Central memory CD8-positive, alpha-beta T cell (primary cell): ENCODE data around the gene PLIN4.

ENCODE experiments used
- ATAC-seq: fragments of 150-1000 bp; cut with Tn5 transposase; replicated peaks from 2 replicates; pipeline ENCODE4 v1.10.0; 2022; ENCODE audit warnings: mild to moderate bottlenecking, moderate FRiP score, moderate number of reproducible peaks; ENCODE audit not compliant: poor library complexity, severe bottlenecking; ENCODE audit errors: extremely low read depth
- DNase-seq, 2 donors: peaks; one replicate each; pipeline ENCODE4 v3.0.0; 2021; ENCODE audit warnings: low spot score in 2 of 2
- H3K27ac Mint-ChIP-seq: one replicate; pipeline ENCODE4 v1.8.0; 2022; ENCODE audit warnings: low read depth, mild to moderate bottlenecking, moderate library complexity, mixed read lengths
- H3K27me3 Mint-ChIP-seq: one replicate; pipeline ENCODE4 v1.8.0; 2022; ENCODE audit warnings: mixed read lengths
- H3K36me3 Mint-ChIP-seq: one replicate; pipeline ENCODE4 v1.8.0; 2022; ENCODE audit warnings: mild to moderate bottlenecking, moderate library complexity, mixed read lengths; ENCODE audit not compliant: insufficient read depth
- H3K4me1 Mint-ChIP-seq: one replicate; pipeline ENCODE4 v1.8.0; 2022; ENCODE audit warnings: mixed read lengths
- H3K4me3 Mint-ChIP-seq: one replicate; pipeline ENCODE4 v1.8.0; 2022; ENCODE audit warnings: mild to moderate bottlenecking, moderate library complexity, mixed read lengths
- H3K9me3 Mint-ChIP-seq: one replicate; pipeline ENCODE4 v1.8.0; 2022; ENCODE audit warnings: mixed read lengths

The PLIN4 gene

GRCh38 chr19:4474514-4475022, 43.7 kb downstream of the PLIN4 start:
- H3K27me3 Mint-ChIP-seq, result no peaks in the 10 kb centered on the region
- H3K4me3 Mint-ChIP-seq, result no peak overlapping the region
- ATAC-seq, result no peak
- DNase-seq, result no peak
- no peaks in the 10 kb centered on the region for H3K9me3 Mint-ChIP-seq
- H3K4me1 Mint-ChIP-seq, result peaks cover 24% of the 10 kb centered on the region
- H3K27ac Mint-ChIP-seq, result peak overlapping the region; percentile 77
- H3K36me3 Mint-ChIP-seq, result peaks cover 13% of the 10 kb centered on the region

DNA sequence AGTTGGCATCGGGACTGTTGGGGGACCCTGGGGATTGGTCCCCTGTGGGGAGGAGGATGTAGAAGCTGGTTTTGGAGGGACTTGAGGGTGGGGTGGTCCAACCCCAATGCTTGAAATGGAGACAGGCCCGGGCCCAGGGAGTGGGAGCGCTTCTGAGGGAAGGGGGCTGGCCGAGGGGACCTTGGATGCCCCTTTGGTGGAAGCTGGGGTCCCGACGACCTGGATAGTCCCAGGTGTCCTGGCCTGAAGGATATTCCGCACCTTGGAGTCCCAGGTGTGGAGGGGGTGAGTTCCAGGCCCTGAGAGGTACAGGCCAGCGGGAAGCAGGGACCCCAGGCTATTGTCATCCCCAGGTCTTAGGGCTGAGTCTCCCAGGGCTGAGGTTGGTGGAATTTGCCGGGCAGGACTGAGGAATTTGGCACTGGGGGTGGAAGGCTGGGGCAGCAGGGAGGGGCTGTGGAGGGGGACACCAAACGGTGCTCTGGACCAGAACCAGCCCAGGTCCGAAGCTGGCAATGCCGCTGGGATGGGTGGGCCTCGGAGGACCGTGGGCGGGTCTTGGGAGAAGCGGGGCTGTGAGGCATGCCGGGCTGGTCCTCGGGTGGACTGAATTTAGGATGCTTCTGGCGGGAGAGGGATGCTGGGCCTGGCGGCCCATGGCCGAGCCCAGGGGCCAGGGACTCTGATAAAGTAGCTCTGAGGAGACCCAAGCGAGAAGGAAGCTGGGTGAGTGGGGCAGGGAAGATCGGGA, 44.3 kb downstream of the PLIN4 start:
- no peak overlapping the region for H3K4me3 Mint-ChIP-seq
- peak overlapping the region; percentile 77 for H3K27ac Mint-ChIP-seq
- peaks cover 24% of the 10 kb centered on the region for H3K4me1 Mint-ChIP-seq
- peaks cover 13% of the 10 kb centered on the region for H3K36me3 Mint-ChIP-seq
- H3K27me3 Mint-ChIP-seq, result no peaks in the 10 kb centered on the region
- ATAC-seq (no peak), DNase-seq (no peak)
- no peaks in the 10 kb centered on the region for H3K9me3 Mint-ChIP-seq

GRCh38 chr19:4473011-4473762, 45.1 kb downstream of the PLIN4 start:
- H3K27ac Mint-ChIP-seq, result peak overlapping the region; percentile 77
- H3K27me3 Mint-ChIP-seq, result no peaks in the 10 kb centered on the region
- H3K4me1 Mint-ChIP-seq, result peaks cover 24% of the 10 kb centered on the region
- no peaks in the 10 kb centered on the region for H3K9me3 Mint-ChIP-seq
- peaks cover 7% of the 10 kb centered on the region for H3K36me3 Mint-ChIP-seq
- ATAC-seq (no peak), DNase-seq (no peak)
- H3K4me3 Mint-ChIP-seq, result no peak overlapping the region

DNA sequence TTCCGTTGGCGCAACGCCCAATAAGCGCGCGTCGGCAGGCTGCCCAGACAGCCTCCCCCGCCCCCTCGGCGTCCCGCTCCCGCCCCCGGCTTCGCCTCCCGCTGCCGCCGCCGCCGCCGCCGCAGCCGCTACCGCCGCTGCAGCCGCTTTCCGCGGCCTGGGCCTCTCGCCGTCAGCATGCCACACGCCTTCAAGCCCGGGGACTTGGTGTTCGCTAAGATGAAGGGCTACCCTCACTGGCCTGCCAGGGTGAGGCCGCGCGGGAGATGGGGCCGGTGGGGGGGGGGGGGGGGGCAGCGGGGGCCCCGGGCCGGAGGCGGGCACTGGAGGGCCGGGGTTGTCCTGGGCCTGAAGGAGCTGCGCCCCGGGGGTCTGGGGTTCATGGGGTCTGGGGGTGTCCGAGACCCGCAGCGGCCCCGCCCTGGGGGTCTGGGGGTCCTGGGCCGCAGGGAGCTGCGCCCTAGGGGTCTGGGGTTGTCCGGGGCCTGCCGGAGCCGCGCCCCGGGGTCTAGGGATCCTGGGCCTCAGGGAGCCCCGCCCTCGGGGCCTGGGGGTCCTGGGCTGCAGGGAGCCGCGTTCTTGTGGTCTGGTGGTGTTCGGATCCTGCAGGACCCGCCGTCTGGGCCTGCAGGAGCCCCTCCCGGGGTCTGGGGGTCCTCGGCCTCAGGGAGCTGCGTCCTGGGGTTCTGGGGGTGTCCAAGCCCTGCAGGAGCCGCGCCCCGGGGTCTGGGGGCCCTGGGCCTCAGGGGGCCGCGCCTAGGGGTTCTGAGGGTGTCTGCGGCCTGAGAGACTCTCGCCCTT, 45.9 kb downstream of the PLIN4 start, which contains the start of gene HDGFL2:
TSS of gene HDGFL2 (plus strand) at position 124 of the 801 bp plus-strand sequence. CDS start at position 178, 54 bp downstream.
- Mint-ChIP-seq H3K4me3 (no peak within 1 kb of the TSS), H3K36me3 (peaks cover 3% of the 10 kb centered on the region), H3K27ac (peak within 1 kb of the TSS; percentile 77), H3K9me3 (no peaks in the 10 kb centered on the region), H3K4me1 (peaks cover 24% of the 10 kb centered on the region), H3K27me3 (no peaks in the 10 kb centered on the region)
- ATAC-seq (no peak), DNase-seq (no peak)

DNA sequence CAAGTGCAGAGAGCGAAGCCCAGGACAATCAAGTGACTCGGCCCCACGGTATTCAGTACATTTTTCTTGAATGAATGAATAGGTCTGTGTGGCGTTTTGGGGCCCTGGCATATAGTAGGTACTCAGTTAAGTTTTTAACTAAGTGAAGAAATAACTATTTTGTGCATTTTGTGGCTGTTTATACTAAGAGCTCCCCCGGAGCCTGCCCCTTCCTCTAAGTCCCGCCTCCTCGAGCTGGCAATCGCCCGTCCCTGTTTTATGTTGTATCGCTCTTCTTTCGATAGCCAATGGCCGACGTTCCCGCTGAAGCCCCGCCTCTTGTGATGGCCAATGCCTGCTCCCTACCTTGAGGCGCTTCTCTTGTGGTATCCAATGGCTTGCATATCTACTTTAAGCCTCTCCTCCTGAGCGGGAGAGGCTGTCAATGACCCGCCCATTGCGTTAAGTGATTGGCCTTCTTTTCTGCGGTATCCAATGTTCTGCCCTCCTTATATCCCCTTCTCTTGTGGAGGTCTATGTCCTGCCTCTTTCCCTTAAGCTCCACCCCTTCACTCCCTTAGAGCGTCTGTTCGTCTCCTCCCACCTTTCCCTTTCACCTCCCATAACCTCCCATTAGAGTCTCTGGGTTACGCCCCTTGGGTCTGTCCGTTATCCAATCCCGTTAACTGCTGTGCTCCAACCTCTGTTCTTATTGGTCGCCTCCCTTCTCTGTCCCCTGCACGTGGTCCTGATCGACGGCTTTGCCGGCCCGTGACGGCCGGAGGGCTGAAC, 46.7 kb downstream of the PLIN4 start:
- Mint-ChIP-seq H3K9me3 (no peaks in the 10 kb centered on the region), H3K27me3 (no peaks in the 10 kb centered on the region), H3K27ac (no peak overlapping the region), H3K4me3 (no peak overlapping the region), H3K4me1 (peaks cover 24% of the 10 kb centered on the region), H3K36me3 (peaks cover 1% of the 10 kb centered on the region)
- peak; percentile 89 to 97 for DNase-seq
- ATAC-seq, result peak; percentile 90

DNA sequence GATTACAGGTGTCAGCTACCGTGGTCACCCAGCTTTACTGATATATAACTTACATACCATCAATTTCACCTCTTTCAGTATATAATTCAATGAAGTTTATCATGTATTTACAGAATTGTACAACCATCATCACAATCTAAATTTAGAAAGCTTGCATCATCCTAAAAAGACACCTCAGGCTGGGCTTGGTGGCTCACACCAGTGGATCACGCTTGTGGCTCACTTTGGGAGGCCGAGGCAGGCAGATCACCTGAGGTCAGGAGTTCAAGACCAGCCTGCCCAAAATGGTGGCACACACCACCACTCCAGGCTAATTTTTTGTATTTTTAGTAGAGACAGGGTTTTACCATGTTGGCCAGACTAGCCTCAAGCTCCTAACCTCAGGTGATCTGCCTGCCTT, 50.5 kb downstream of the PLIN4 start:
- H3K4me3 Mint-ChIP-seq, result no peak overlapping the region
- no peak overlapping the region for H3K27ac Mint-ChIP-seq

GRCh38 chr19:4464815-4465581, 53.3 kb downstream of the PLIN4 start:
- Mint-ChIP-seq H3K27ac (no peak overlapping the region), H3K36me3 (no peaks in the 10 kb centered on the region), H3K4me1 (no peaks in the 10 kb centered on the region), H3K27me3 (no peaks in the 10 kb centered on the region), H3K9me3 (no peaks in the 10 kb centered on the region), H3K4me3 (no peak overlapping the region)
- ATAC-seq (no peak), DNase-seq (no peak)

More for the DNA sequence above, 50.5 kb downstream of the PLIN4 start:
- ATAC-seq (no peak), DNase-seq (no peak)
- peaks cover 6% of the 10 kb centered on the region for H3K4me1 Mint-ChIP-seq
- H3K36me3 Mint-ChIP-seq, result no peaks in the 10 kb centered on the region
- no peaks in the 10 kb centered on the region for H3K27me3 Mint-ChIP-seq
- no peaks in the 10 kb centered on the region for H3K9me3 Mint-ChIP-seq

DNA sequence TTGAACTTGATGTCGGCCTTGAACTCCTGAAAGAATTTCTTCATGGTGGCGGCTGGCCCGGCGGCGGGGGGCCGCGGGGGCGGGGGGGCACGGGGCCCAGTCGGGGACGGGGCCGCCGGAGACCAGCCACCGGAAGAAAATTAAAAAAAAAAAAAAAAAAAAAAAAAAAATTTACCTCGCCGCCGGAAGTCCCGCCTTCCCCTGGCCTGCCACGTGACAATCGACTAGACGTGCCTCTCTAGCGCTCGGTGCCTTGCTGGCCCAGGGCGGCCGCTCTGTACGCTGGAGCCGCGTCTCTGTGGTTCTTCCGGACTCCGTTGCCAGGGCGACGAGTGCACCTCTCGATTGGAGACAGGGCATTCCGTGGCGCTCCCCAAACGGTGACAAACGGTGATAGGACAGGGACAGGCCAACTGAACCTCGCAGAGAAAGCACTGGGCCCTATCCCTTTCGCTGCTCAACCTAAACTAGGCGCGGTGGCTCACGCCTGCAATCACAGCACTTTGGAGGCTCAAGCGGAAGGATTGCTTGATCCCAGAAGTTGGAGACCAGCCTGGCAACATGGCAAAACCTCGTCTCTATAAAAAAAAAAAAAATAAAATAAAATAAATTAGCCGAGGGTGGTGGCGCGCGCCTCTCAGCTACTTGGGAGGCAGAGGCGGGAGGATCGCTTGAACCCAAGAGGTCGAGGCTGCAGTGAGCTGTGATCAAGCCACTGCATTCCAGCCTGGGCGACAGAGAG, 60.5 kb downstream of the PLIN4 start, which contains the start of gene UBXN6:
TSS of gene UBXN6 (minus strand) at position 141 of the 742 bp plus-strand sequence. CDS start at position 44, 97 bp downstream.
- no peaks in the 10 kb centered on the region for H3K9me3 Mint-ChIP-seq
- H3K27me3 Mint-ChIP-seq, result no peaks in the 10 kb centered on the region
- peaks cover 11% of the 10 kb centered on the region for H3K36me3 Mint-ChIP-seq
- peak; percentile 93 to 96 for DNase-seq
- H3K4me1 Mint-ChIP-seq, result peaks cover 17% of the 10 kb centered on the region
- peak; percentile 98 for ATAC-seq
- peak within 1 kb of the TSS; percentile 96 for H3K27ac Mint-ChIP-seq
- peak within 1 kb of the TSS; percentile 87 for H3K4me3 Mint-ChIP-seq

GRCh38 chr19:4456843-4457653, 61.2 kb downstream of the PLIN4 start:
- Mint-ChIP-seq H3K9me3 (no peaks in the 10 kb centered on the region), H3K36me3 (peaks cover 13% of the 10 kb centered on the region), H3K27me3 (no peaks in the 10 kb centered on the region), H3K4me3 (peak overlapping the region; percentile 87), H3K27ac (peak overlapping the region; percentile 96), H3K4me1 (peaks cover 17% of the 10 kb centered on the region)
- ATAC-seq (peak; percentile 33), DNase-seq (no peak)

- ATAC-seq (no peak), DNase-seq (no peak)
- Mint-ChIP-seq H3K9me3 (no peaks in the 10 kb centered on the region), H3K4me3 (peak overlapping the region; percentile 87), H3K27ac (peak overlapping the region; percentile 96), H3K4me1 (peaks cover 17% of the 10 kb centered on the region), H3K36me3 (peaks cover 15% of the 10 kb centered on the region), H3K27me3 (no peaks in the 10 kb centered on the region)
Measured at GRCh38 chr19:4456476-4456842, 61.8 kb downstream of the PLIN4 start.
